ENCODE data around the gene RPS6KA2.

RPS6KA2 gene

GRCh38 chr6:166544296-166544605 is 82.8 kb downstream of the RPS6KA2 start:
- DNase-seq, result no peak
- Histone ChIP-seq H3K27ac (no peak overlapping the region), H3K4me3 (ENCODE audit: low read depth, low read length) (no peak overlapping the region), H3K36me3 (no peaks in the 10 kb centered on the region), H3K27me3 (ENCODE audit: insufficient read depth, low read depth, severe bottlenecking) (no peaks in the 10 kb centered on the region), H3K9me3 (ENCODE audit: severe bottlenecking) (no peaks in the 10 kb centered on the region)
- TF ChIP-seq, protein P1, sequence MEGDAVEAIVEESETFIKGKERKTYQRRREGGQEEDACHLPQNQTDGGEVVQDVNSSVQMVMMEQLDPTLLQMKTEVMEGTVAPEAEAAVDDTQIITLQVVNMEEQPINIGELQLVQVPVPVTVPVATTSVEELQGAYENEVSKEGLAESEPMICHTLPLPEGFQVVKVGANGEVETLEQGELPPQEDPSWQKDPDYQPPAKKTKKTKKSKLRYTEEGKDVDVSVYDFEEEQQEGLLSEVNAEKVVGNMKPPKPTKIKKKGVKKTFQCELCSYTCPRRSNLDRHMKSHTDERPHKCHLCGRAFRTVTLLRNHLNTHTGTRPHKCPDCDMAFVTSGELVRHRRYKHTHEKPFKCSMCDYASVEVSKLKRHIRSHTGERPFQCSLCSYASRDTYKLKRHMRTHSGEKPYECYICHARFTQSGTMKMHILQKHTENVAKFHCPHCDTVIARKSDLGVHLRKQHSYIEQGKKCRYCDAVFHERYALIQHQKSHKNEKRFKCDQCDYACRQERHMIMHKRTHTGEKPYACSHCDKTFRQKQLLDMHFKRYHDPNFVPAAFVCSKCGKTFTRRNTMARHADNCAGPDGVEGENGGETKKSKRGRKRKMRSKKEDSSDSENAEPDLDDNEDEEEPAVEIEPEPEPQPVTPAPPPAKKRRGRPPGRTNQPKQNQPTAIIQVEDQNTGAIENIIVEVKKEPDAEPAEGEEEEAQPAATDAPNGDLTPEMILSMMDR (IDR thresholded peaks at IDR 0.05; ENCODE audit: low read depth, low read length), result no peak

- H3K27ac ChIP-seq, result no peak overlapping the region
- H3K36me3 ChIP-seq, result no peaks in the 10 kb centered on the region
- no peaks in the 10 kb centered on the region for H3K27me3 ChIP-seq (ENCODE audit: insufficient read depth, low read depth, severe bottlenecking)
- H3K4me3 ChIP-seq (ENCODE audit: low read depth, low read length), result no peak overlapping the region
- TF ChIP-seq, protein P1 (IDR thresholded peaks at IDR 0.05; ENCODE audit: low read depth, low read length), result no peak
- no peaks in the 10 kb centered on the region for H3K9me3 ChIP-seq (ENCODE audit: severe bottlenecking)
- DNase-seq, result no peak
Measured at GRCh38 chr6:166543603-166544295, 83.3 kb downstream of the RPS6KA2 start.

DNA sequence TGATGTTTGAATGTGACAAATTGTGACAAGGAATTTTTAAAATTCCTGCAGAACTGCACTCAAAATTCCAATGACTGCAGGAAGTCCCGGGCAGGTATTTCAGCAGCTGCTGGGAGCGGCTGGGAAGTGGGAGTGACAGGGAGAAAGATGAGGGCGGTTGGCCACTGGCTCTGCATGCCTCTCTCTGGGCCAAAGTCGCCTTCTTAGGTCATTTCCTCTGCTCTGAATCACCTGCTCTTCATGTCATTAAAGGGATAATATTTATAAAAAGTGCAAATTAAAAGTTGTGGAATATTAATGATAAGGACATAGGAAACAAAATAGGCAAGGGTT is 84.5 kb downstream of the RPS6KA2 start:
- H3K36me3 ChIP-seq, result no peaks in the 10 kb centered on the region
- no peak overlapping the region for H3K4me3 ChIP-seq (ENCODE audit: low read depth, low read length)
- no peak for DNase-seq
- no peaks in the 10 kb centered on the region for H3K9me3 ChIP-seq (ENCODE audit: severe bottlenecking)
- TF ChIP-seq, protein P1 (IDR thresholded peaks at IDR 0.05; ENCODE audit: low read depth, low read length), result no peak
- no peaks in the 10 kb centered on the region for H3K27me3 ChIP-seq (ENCODE audit: insufficient read depth, low read depth, severe bottlenecking)
- no peak overlapping the region for H3K27ac ChIP-seq

DNA sequence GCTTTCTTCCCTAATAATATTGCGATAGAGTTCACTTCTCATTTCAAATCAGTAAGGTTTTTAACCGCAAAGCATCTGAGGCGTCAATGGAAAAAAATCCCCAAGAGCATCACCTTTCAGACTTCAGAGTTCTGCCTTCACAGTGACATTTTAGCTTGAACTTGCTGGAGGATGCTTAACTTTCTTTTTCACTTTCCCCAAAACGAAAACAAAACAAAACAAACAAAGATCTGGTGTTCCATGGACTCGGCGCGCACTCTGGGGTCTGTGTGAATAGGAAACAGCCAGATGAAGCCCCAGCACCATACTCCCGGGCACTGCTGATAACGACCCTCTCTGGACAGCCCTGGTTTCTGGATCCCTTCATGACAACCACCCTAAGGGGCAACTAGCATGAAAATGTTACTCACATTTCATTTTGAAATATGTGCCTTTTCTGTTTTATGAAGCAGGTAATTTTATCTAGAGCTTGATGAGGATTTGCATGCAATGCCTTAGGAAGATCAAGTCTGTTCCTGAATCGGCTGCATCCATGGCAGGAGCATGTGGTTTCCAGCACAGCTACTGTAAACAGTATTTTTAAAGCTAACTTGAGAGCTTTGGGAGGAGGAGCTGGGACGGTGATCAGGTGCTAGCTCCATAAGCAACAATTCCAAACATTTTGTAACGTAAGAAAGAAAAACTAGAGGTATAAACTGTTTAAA is 85.0 kb downstream of the RPS6KA2 start:
- H3K4me3 ChIP-seq (ENCODE audit: low read depth, low read length), result no peak overlapping the region
- no peaks in the 10 kb centered on the region for H3K9me3 ChIP-seq (ENCODE audit: severe bottlenecking)
- DNase-seq, result no peak
- TF ChIP-seq, protein P1 (IDR thresholded peaks at IDR 0.05; ENCODE audit: low read depth, low read length), result no peak
- H3K27me3 ChIP-seq (ENCODE audit: insufficient read depth, low read depth, severe bottlenecking), result no peaks in the 10 kb centered on the region
- H3K27ac ChIP-seq, result no peak overlapping the region
- H3K36me3 ChIP-seq, result no peaks in the 10 kb centered on the region

DNA sequence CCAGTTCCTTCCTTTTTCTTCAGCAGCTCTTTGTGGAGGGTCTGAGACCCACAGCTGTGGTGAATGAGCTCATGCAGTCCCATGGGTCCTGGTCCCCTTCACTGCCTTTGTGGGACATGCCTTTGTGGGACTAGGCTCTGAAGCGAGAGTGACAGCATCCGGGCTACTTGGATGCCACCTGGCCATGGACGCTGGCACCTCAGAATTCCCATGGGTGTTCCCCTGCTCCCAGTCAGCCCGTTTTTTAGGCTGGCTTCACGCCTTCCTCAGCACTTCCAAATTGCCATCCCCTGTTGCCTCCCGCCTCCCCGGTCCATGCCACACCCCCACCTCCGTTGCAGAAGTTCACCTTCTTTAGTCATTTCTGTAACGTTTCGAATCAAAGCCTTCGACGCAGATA is 85.7 kb downstream of the RPS6KA2 start:
- Histone ChIP-seq H3K27me3 (ENCODE audit: insufficient read depth, low read depth, severe bottlenecking) (no peaks in the 10 kb centered on the region), H3K4me3 (ENCODE audit: low read depth, low read length) (no peak overlapping the region), H3K36me3 (no peaks in the 10 kb centered on the region; the same call in 1 of the 2 replicates), H3K9me3 (ENCODE audit: severe bottlenecking) (no peaks in the 10 kb centered on the region), H3K27ac (no peak overlapping the region)
- TF ChIP-seq, protein P1 (IDR thresholded peaks at IDR 0.05; ENCODE audit: low read depth, low read length), result no peak
- no peak for DNase-seq
